GM12875 (cell line): ENCODE data around the gene SSBP2.

Experiments used
- H3K4me3 ChIP-seq: one replicate; pipeline ENCODE4 v1.5.1; 2011; ENCODE audit warnings: low read depth, low read length, control low read depth
- CTCF ChIP-seq: IDR thresholded peaks from 2 replicates; pipeline ENCODE4 v1.5.1; 2011; ENCODE audit warnings: low read depth, mild to moderate bottlenecking, control low read depth, inconsistent platforms, low read length, moderate library complexity, borderline replicate concordance; ENCODE audit not compliant: insufficient read depth

SSBP2 gene

GRCh38 chr5:81626524-81626923, 124.4 kb downstream of the SSBP2 start:
- TF ChIP-seq CTCF: no peak
- no peak overlapping the region for H3K4me3 ChIP-seq

GRCh38 chr5:81609810-81610375, 141.0 kb downstream of the SSBP2 start:
- H3K4me3 ChIP-seq: no peak overlapping the region
- no peak for TF ChIP-seq CTCF

- no peak for TF ChIP-seq CTCF
Measured at GRCh38 chr5:81608976-81609375, 141.9 kb downstream of the SSBP2 start.

GRCh38 chr5:81607693-81608092, 143.2 kb downstream of the SSBP2 start:
- TF ChIP-seq CTCF: no peak

More at GRCh38 chr5:81608976-81609375, 141.9 kb downstream of the SSBP2 start:
- no peak overlapping the region for H3K4me3 ChIP-seq

GRCh38 chr5:81606150-81606549, 144.7 kb downstream of the SSBP2 start:
- H3K4me3 ChIP-seq: no peak overlapping the region
- no peak for TF ChIP-seq CTCF

More at GRCh38 chr5:81607693-81608092, 143.2 kb downstream of the SSBP2 start:
- H3K4me3 ChIP-seq: no peak overlapping the region

GRCh38 chr5:81605299-81605698, 145.6 kb downstream of the SSBP2 start:
- TF ChIP-seq CTCF: no peak
- no peak overlapping the region for H3K4me3 ChIP-seq

- no peak for TF ChIP-seq CTCF
Measured at GRCh38 chr5:81604193-81604592, 146.7 kb downstream of the SSBP2 start.

More at GRCh38 chr5:81604193-81604592, 146.7 kb downstream of the SSBP2 start:
- H3K4me3 ChIP-seq: no peak overlapping the region
